Head of caudate nucleus (tissue), 42 donors: Measurements from ENCODE around the gene APOA5.
"Not testable (repeated sequence)": the region's sequence is repeated elsewhere in the genome, so short reads cannot be mapped to it uniquely, and the experiment has no call there.

Source experiments
- DNase-seq, 42 donors: peaks; one replicate each; pipeline versions ENCODE4 v3.0.0 to v3.0.0-alpha.2; 2020 to 2021; ENCODE audit warnings: mixed read lengths in 7 of 42
- intact Hi-C: fragments of 100-400 bp; cut with DNase I; formaldehyde crosslinking; loops from one replicate; pipeline ENCODE4 v1.15.0; 2022

The APOA5 gene, protein sequence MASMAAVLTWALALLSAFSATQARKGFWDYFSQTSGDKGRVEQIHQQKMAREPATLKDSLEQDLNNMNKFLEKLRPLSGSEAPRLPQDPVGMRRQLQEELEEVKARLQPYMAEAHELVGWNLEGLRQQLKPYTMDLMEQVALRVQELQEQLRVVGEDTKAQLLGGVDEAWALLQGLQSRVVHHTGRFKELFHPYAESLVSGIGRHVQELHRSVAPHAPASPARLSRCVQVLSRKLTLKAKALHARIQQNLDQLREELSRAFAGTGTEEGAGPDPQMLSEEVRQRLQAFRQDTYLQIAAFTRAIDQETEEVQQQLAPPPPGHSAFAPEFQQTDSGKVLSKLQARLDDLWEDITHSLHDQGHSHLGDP

DNA sequence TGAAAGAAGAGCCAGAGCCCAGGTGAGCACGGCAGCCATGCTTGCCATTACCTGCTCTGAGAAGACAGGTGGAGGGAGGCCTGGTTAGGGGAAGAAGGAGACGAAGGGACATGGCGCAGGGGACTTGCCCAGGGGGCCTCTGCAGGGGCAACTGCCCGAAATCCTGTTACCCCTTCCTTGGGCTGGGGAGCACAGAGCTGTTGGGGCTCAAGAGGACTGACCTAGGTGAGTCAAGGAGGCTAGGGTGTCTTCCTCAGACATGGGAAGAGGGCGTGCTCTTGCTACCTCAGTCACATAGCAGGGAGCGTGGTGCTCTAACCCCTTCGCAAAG, at the start of gene APOA5:
APOA5 (minus strand) TSS at position 67 of the 331 bp plus-strand sequence; CDS start at position 48, 19 bp downstream.
- no peak for DNase-seq
- intact Hi-C loops: no loop called here

DNA sequence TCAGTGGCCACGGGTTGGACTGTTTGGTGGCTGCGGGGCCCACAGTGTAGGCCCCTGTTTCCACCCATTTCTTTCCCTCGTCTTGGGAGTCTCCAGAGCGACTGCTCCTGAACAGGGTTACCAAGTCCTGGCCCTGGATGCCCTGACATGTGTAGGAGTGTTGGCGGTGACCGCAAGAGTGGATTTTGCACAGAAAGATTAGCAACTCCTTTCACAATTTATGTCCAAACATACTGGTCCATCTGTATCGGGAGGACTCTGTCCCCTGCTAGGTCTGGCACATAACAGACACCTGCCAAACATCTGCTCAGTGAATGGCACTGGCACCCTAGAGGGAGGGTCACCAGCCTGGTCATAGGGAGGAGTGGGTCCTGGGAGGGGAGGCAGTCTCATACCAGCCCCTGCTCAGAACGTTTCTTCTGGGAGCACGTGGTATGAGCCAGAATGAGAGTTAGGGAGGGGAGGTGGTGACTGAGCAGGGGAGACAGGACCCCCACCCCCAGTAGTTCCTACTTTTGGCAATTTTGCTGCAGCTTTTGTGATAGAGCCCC, 49.1 kb upstream of the APOA5 start:
- intact Hi-C loops: no loop called here
- no peak for DNase-seq

DNA sequence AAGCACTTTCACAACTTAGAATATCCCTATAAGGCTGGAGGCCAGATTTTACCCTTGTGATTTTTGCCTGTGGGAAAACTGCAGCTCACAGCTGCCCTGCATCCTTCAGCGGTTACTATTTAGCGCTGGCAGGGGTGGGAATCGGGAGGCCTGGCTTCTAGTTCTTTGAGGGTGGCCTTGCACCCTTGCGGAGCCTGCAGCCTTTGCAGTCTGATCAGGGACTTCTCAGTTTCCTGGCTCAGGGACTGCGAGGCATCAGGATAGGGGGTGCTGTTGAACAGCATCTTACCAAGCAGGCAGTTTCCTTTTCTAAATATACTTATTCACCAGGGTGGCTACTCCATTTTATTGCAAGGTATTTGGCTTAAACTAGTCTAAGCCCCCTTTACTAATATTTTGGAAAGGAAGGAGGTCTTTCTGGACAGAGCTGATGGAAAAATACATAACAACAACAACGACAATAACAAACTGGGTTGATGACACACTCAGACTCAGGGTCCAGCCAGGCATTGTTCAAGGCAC, 48.6 kb upstream of the APOA5 start:
- peak in 38 of 42 donors; percentile 21 to 81 (median 53) for DNase-seq
- intact Hi-C loops: no loop called here

DNA sequence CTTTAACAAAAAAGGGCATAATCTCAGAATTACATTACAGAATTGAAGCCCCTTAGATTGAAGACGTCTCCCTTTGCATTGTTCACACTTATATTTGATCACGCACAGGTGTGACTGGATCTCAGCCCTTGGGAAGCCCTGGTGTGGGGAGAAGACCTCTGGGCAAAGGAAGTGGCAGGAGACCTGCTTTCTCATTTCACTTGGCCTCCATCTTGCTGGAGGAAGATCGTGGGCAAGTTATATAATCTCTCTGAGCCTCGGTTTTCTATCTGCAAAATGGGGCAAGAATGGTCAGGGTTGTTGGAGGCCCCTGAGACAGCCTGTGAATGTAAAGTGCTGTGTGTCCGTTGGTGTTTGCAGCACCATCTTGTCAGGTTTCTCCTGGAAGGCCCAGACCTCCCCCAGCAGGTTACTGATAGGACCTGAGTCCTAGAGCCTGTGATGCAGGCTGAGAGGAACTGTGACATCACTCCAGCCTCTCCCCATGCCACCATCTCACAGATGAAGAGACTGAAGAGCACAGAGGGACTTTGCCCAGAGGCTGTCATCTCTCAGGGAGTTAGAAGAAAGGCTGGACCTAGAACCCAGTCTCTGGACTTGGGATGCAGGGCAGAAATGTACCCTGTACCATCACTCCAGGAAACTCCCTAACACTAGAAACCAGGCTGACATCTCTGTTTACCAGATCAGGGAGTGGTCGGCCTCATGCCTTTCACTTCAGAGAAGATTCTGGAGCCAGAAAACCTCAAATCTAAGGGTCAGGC, 46.8 kb upstream of the APOA5 start:
- intact Hi-C loops: no loop called here
- DNase-seq: no peak

DNA sequence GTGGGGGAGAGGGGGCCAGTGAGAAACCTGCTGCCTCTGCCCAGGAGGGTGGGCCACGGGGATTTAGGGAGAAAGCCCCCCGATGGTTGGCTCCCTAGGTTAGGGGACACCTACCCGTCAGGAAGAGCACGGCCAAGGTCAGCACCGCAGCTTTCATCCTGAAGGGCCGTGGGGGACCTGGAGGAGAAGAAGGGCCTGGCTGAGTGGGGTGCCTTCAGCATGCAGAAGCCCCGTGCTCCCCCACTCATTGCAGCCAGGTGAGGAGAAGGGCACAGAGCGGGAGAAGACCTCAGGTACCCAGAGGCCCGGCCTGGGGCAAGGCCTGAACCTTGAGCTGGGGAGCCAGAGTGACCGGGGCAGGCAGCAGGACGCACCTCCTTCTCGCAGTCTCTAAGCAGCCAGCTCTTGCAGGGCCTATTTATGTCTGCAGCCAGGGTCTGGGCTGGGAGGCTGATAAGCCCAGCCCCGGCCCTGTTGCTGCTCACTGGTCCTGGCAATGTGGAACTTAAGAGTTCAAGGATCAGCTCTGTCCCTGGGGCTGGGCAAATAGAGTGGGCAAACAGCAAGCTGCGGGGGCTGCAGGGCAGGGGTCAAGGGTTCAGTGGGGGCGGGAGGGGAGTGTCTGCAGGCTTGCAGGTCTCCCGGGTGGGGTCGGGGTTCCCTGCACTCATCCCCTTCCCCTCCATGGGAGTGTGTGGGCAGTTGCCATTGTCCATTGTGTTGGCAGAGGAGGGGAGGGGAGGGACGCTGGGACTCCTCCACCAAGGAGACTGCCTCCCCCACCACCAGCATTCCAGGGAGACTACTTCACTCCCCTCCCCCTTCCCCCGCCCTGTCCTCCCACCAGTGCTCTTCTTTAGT, 45.8 kb upstream of the APOA5 start, which contains the start of gene APOA1:
APOA1 (minus strand) TSS at position 392 of the 861 bp plus-strand sequence; CDS start at position 157, 235 bp downstream.
- intact Hi-C loops: no loop called here
- DNase-seq: no peak

DNA sequence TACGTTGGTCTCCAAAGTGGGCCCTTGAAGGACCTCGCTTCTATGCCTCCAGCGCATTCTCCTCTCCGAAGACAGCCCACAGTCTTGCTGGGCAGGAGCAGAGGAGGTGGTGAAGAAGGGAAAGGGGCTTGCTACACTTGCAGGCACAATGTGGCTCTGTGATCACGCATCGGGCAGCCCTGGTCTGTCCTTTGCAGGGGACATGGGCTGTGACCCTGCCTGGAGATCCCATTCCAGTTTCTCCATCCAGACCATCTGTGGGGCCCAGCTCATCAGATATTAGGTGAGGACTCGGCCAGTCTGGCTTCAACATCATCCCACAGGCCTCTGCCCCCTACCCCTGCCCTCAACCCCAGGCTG, 44.9 kb upstream of the APOA5 start:
- intact Hi-C loops: no loop called here
- no peak for DNase-seq

DNA sequence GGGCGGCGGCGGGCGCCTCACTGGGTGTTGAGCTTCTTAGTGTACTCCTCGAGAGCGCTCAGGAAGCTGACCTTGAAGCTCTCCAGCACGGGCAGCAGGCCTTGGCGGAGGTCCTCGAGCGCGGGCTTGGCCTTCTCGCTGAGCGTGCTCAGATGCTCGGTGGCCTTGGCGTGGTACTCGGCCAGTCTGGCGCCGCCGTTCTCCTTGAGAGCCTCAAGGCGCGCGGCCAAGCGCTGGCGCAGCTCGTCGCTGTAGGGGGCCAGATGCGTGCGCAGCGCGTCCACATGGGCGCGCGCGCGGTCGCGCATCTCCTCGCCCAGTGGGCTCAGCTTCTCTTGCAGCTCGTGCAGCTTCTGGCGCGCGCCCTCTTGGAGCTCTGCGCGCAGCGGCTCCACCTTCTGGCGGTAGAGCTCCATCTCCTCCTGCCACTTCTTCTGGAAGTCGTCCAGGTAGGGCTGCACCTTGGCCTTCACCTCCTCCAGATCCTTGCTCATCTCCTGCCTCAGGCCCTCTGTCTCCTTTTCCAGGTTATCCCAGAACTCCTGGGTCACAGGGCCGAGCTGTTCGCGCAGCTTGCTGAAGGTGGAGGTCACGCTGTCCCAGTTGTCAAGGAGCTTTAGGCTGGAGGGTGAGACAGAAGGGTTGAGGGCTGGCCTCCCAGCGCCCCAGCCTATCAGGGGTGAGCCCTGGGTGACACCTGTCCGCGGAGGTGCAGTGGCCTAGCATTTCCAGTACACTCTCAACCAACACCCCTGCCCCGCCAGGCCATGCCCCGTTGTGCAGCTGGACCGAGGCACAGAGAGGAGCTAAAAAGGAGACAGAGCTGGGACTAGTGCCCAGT, 44.3 kb upstream of the APOA5 start:
- intact Hi-C loops: no loop called here
- peak; percentile 65 to 95 (median 87) for DNase-seq

DNA sequence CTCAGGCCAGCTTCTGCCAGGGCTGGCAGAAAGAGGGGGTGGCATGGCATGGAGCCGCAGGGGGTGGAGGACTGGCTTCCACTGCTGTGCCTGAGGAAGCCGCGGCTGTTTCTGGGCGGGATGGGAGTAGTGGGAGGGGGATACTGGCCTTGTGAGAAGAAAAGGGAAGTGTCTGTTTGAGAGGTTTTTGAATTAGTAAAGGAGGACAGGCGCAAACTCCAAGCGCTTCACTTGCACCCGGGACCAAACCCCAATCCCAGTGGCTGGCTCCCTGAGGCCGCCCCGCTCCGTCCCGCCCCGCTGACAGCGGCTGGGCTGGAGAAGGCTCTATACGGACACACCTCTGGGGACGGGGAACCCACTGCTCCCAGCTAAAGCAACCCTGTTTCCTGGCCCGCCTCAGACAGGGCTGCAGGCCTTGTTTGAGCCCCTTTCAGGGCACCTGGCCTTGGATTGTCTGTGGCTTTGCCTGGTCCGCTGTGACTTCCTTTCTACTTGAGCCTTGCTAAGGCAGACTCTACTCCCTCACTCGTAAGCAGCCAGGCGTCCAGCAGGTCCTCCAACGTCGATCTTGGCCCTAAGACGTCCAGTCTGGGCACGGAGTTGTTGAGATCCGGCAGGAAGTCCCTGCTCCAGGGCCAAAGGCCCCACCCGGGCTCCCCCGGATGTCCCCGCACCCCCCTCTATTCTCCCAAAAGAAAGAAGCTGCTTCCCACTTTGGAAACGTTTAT, 43.5 kb upstream of the APOA5 start:
- intact Hi-C loops: no loop called here
- no peak for DNase-seq

DNA sequence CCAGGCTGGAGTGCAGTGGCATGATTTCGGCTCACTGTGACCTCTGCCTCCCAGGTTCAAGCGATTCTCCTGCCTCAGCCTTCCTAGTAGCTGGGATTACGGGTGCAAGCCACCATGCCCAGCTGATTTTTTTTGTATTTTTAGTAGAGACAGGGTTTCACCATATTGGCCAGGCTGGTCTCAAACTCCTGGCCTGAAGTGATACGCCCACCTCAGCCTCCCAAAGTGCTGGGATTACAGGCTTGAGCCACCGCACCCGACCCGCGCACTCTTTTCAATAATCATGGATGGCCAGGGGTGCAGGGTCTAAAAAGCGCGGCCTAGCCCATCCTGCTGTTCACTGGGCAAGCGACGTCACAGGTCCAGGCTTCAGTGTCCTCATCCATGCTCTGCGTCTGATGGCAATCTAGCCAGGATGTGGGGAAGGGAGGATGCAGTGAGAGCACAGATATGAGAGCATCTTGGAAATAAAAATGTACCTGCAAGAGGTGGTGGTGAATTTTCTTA, 42.9 kb upstream of the APOA5 start:
- intact Hi-C loops, DNase-seq: not testable (repeated sequence)

DNA sequence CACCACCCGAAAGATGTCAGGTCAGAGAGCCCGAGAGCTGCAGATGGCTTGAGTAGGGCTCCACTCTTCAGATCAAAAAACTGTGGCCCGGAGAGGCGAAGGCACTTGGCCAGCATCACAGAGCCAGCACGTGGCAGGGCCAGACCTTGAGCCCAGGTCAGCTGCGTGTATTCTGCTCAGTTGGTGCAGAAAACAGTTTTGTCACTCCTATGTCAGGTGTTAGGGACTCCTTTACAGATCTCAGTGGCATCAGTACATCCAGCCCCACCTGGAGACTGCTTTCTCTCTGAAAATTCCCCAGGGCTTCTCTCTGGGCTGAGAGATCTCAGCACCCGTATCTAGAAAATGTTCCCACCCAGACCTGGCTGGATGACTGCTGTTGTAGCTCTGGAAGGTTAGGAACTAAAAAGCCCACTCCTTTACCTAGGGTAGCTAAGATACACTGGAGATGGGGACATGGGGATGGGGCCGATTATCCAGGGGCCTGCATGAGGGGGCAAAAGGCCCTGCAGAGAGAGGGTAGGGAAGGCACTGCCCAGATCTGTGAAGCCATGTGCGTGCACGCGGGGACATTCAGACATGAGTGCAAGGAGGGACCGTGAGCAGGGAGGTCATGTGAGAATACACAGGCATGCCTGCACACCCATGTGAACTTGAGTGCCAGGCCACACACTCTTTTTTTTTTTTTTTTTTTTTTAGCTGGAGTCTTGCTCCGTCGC, 42.3 kb upstream of the APOA5 start:
- DNase-seq: no peak
- intact Hi-C loops: no loop called here

DNA sequence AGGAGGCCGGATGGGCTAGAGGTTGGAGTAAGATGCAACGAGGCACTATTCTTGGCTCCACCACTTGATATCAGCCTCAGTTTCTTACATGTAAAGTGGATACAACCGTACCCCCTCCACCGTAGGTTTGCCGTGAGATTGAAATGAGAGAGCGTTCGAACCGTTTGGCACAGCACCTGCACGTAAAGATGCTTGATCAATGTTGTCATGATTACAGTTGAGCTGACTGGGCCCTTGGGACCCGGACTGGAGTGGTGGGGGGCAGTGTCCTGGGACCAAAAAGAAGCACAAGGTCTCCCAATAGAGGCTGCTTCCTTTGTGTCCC, 41.8 kb upstream of the APOA5 start:
- intact Hi-C loops: no loop called here
- DNase-seq: no peak

DNA sequence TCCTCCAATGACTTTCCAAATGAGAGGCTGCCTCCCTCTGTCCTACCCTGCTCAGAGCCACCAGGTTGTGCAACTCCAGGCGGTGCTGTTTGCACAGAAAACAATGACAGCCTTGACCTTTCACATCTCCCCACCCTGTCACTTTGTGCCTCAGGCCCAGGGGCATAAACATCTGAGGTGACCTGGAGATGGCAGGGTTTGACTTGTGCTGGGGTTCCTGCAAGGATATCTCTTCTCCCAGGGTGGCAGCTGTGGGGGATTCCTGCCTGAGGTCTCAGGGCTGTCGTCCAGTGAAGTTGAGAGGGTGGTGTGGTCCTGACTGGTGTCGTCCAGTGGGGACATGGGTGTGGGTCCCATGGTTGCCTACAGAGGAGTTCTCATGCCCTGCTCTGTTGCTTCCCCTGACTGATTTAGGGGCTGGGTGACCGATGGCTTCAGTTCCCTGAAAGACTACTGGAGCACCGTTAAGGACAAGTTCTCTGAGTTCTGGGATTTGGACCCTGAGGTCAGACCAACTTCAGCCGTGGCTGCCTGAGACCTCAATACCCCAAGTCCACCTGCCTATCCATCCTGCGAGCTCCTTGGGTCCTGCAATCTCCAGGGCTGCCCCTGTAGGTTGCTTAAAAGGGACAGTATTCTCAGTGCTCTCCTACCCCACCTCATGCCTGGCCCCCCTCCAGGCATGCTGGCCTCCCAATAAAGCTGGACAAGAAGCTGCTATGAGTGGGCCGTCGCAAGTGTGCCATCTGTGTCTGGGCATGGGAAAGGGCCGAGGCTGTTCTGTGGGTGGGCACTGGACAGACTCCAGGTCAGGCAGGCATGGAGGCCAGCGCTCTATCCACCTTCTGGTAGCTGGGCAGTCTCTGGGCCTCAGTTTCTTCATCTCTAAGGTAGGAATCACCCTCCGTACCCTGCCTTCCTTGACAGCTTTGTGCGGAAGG, 40.9 kb upstream of the APOA5 start:
- DNase-seq: no peak
- intact Hi-C loops: no loop called here

DNA sequence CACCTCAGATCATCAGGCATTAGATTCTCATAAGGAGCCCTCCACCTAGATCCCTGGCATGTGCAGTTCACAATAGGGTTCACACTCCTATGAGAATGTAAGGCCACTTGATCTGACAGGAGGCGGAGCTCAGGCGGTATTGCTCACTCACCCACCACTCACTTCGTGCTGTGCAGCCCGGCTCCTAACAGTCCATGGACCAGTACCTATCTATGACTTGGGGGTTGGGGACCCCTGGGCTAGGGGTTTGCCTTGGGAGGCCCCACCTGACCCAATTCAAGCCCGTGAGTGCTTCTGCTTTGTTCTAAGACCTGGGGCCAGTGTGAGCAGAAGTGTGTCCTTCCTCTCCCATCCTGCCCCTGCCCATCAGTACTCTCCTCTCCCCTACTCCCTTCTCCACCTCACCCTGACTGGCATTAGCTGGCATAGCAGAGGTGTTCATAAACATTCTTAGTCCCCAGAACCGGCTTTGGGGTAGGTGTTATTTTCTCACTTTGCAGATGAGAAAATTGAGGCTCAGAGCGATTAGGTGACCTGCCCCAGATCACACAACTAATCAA, 40.2 kb upstream of the APOA5 start:
- intact Hi-C loops: no loop called here
- no peak for DNase-seq

DNA sequence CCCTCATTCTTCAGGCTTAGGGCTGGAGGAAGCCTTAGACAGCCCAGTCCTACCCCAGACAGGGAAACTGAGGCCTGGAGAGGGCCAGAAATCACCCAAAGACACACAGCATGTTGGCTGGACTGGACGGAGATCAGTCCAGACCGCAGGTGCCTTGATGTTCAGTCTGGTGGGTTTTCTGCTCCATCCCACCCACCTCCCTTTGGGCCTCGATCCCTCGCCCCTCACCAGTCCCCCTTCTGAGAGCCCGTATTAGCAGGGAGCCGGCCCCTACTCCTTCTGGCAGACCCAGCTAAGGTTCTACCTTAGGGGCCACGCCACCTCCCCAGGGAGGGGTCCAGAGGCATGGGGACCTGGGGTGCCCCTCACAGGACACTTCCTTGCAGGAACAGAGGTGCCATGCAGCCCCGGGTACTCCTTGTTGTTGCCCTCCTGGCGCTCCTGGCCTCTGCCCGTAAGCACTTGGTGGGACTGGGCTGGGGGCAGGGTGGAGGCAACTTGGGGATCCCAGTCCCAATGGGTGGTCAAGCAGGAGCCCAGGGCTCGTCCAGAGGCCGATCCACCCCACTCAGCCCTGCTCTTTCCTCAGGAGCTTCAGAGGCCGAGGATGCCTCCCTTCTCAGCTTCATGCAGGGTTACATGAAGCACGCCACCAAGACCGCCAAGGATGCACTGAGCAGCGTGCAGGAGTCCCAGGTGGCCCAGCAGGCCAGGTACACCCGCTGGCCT, 38.7 kb upstream of the APOA5 start:
- DNase-seq: no peak
- intact Hi-C loops: no loop called here
